PFSK-1 (cell line): Measurements from ENCODE around the gene UBE2O.

Experiments
- FOXP2 ChIP-seq: optimal IDR thresholded peaks from 2 replicates; pipeline ENCODE3; 2011; ENCODE audit warnings: borderline replicate concordance, control low read depth, inconsistent platforms; ENCODE audit not compliant: insufficient read depth; ENCODE audit errors: extremely low read length, extremely low read depth
- POLR2AphosphoS5 ChIP-seq: IDR thresholded peaks from 2 replicates; pipeline ENCODE4 v1.6.1; 2012; ENCODE audit warnings: low read depth, mild to moderate bottlenecking, control low read depth, low read length, moderate library complexity
- REST ChIP-seq, 2 experiments: IDR thresholded peaks; 2 replicates each; pipeline versions ENCODE4 v1.6.1 to v1.8.0; 2011 to 2012; ENCODE audit warnings: low read depth in 2 of 2, low read length in 2 of 2, control low read depth in 1 of 2, inconsistent platforms in 1 of 2, mild to moderate bottlenecking in 1 of 2, moderate library complexity in 1 of 2; ENCODE audit not compliant: insufficient read depth in 1 of 2
- SIN3A ChIP-seq: IDR thresholded peaks from 2 replicates; pipeline ENCODE4 v1.6.1; 2012; ENCODE audit warnings: mild to moderate bottlenecking, low read length, moderate library complexity, borderline replicate concordance; ENCODE audit not compliant: insufficient read depth
- TAF1 ChIP-seq: IDR thresholded peaks from 2 replicates; pipeline ENCODE4 v1.6.1; 2012; ENCODE audit warnings: low read length, control low read depth, borderline replicate concordance; ENCODE audit not compliant: insufficient read depth

The UBE2O gene

DNA sequence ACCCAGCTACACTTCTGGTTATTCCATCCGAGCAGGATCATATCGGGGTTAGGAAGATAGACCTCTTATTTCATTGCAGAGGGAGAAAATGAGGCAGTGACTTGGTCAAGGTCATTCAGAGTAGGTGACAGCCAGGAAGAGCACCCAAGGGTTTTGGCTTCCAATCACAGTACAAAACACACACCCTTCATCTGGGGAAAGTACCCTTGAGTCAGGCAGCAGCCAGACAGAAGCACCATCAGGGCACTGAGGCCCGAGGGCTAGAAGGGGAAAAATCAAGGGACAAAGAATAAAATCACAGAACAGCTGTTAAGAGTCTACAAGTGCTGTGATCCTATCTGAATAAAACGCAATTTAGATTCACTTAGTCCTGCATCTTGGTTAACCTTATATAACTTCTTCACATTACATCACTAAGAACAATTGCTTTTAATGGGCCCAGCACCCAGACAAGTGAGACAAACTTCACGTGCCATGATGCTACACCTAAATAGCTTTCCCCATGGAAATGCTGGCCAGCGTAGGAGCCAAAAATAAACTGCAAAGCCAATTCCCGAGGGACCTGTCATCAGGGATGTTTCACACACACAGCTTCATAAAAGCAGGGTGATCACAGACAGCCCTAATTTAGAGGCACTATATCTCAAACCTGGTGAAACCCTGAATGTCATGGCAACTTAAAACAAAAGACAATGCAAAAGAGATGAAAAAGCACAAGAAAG is 4.9 kb downstream of the UBE2O start:
- TF ChIP-seq TAF1 (no peak), SIN3A (no peak), FOXP2 (no peak), POLR2AphosphoS5 (no peak), REST (IDR thresholded peaks at IDR 0.05; ENCODE audit: insufficient read depth in 1 of 2, low read depth in 2 of 2, low read length in 2 of 2) (no peak)

DNA sequence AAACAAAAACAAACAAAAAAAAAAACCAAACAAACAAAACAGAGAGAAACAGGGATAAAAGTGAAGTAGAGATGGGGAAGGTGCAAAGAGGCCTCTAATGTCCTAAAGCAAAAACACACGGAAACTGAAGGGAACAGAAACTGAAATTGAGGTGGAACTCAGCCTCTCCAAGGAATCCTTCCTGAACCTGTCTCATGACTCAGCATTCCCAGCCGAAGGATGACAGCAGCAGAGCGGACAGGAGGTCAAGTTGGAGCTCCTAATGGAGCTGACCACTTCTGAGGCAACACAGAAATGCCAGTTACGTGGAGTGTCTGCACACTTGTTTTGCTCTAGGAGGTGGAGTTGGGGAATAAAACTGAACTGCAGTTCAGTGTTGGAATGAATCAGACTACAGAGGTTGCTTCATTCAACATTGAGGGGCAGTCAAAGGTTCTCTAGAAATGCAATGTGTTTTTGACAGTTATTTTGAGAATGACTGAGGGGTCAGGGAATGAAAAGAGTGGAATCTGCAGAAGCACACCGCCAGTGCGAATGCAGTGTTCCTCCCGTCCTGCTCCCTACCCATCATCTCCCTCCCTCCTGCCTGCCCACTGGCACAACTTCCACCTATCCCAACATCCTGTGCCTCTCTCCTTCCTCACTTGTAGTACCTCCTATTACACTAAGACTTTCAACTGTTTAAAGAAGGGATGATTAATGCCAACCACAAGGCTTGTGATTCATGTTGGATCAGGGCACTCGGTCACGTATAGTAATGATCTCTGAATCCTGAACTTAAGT is 6.3 kb downstream of the UBE2O start:
- no peak for TF ChIP-seq TAF1
- no peak for TF ChIP-seq FOXP2
- 0 out of 4 replicates have a peak, but pooled peaks of 1 of the 2 experiments have one; percentile 14 for TF ChIP-seq REST (IDR thresholded peaks at IDR 0.05; ENCODE audit: insufficient read depth in 1 of 2, low read depth in 2 of 2, low read length in 2 of 2)
- TF ChIP-seq POLR2AphosphoS5 = no peak
- TF ChIP-seq SIN3A = peak; percentile 66; the same call in 1 of the 2 replicates

- TF ChIP-seq TAF1 (no peak), FOXP2 (no peak), REST (IDR thresholded peaks at IDR 0.05; ENCODE audit: insufficient read depth in 1 of 2, low read depth in 2 of 2, low read length in 2 of 2) (no peak), SIN3A (no peak), POLR2AphosphoS5 (no peak)
These were observed 7.1 kb downstream of the UBE2O start for GRCh38 chr17:76445697-76446448.

GRCh38 chr17:76444518-76445311 is 8.2 kb downstream of the UBE2O start:
- no peak for TF ChIP-seq FOXP2
- TF ChIP-seq SIN3A = no peak
- no peak for TF ChIP-seq POLR2AphosphoS5
- no peak for TF ChIP-seq REST (IDR thresholded peaks at IDR 0.05; ENCODE audit: insufficient read depth in 1 of 2, low read depth in 2 of 2, low read length in 2 of 2)
- no peak for TF ChIP-seq TAF1
